Occipital lobe (tissue), 2 donors: Measurements from ENCODE around the gene DPM1. TPM values are rescaled to one million over a fixed set of nuclear protein-coding genes. Genes with fewer than 3 reads are reported as not detected.
A peak's percentile ranks its signal among the peaks of the same experiment; 100 is the strongest.

Experiments
- DNase-seq: peaks from one replicate; lab custom pipeline; 2025; lab: John Stamatoyannopoulos, UW
- total RNA-seq: library from RNA; depleted of rRNA; stranded (reverse); fragments of >200 nt; gene quantifications from one replicate; pipeline ENCODE4 v1.2.3, GENCODE V29; 2014

Gene DPM1
- total RNA-seq, 1 donor from 2014 or later = 42.6 TPM

- no peak for DNase-seq
These were observed 27.4 kb downstream of the DPM1 start for GRCh38 chr20:50930976-50931305.

GRCh38 chr20:50930139-50930975 lies 28.0 kb downstream of the DPM1 start:
- DNase-seq = no peak

DNA sequence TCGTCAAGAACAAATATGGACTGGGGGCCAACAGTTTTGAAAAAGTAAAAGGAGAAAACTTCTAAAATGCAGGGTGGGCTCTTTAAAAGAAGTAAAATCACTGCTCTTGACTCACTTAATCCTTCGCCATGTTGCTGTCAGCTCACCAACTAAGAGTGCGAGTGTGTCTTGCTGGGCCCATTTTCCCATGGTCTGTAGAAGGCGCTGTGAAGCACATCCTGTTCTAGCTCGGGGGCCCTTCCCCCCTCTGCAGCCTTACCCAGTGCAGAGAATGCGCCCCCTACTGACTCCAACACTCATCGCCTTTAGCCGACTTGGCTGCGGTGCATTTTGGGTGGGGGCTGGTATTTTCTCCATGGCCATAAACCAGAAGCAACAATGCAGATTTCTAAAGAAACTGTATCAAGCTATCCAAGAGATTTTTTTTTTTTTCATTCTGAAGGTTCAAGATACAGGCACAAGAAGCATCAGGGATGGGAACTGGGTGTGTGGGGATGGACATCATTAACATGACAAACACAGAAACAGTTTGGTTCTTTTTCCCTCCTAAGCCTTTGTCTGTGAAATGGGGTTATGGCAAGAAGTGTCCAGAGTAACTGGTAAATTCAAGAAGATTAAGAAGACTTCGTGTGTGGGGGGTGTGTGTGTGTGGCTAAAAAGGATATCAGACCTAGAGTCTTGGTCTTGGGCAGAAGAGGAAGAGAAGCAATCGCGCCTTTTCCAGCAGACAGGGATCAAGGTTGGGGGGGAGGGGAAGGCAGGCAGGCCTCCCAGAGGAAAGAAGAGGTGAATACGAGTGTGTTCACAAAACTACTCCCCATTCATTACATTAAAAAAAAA lies 28.8 kb downstream of the DPM1 start:
- DNase-seq = peak; percentile 80

- DNase-seq = no peak
These were observed 29.9 kb downstream of the DPM1 start for GRCh38 chr20:50928469-50928868.

GRCh38 chr20:50926530-50926929 lies 31.8 kb downstream of the DPM1 start:
- DNase-seq = no peak

DNA sequence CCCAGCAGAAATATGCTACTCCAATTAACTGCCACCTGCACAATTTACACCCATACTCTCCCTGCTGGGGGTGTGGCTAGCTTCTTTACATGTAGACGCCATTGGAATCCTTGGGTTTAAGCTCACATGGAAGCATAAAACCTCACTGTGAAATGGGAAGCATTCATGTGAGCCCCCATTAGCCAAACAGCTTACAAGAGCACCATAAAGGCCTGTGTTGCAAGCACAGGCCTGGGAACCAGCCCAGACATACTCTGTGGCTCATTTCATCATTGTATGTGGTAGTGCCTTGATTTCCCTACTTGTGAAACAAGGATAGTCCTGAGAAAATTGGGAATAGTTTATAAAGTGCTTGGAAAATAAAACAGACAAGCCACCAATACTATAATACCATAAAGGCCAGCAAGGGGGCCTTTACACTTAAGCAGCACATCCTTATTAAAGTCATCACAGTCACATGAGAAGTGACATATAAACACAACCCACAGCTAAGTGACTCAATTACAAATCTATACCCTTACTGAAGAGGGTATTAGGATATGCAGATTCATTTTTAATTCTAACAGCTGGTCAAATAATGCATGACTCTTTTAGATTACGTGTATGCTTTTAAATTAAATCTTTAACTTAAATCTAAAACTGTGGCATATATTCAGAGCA lies 33.9 kb downstream of the DPM1 start:
- no peak for DNase-seq

- DNase-seq = no peak
These were observed 36.4 kb downstream of the DPM1 start for GRCh38 chr20:50921803-50922501.

DNA sequence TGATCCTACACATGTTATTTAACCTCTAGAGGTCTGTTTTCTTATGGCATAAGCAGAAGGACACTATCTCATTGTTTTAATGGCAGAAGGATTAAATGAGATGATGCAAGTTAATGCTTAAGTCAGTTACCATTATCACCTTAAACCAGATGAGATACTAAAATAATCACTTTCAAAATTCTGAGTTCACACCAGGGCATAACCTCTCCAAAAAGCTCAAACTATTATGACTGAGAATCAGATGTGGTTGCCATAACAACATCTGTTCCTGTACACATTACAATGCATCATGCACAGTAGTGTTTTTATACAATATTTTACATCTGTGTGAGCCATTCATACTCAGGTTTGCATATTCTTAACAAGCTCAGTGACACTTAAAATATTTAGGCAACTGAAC lies 37.3 kb downstream of the DPM1 start:
- no peak for DNase-seq

GRCh38 chr20:50919567-50919966 lies 38.8 kb downstream of the DPM1 start:
- no peak for DNase-seq

DNA sequence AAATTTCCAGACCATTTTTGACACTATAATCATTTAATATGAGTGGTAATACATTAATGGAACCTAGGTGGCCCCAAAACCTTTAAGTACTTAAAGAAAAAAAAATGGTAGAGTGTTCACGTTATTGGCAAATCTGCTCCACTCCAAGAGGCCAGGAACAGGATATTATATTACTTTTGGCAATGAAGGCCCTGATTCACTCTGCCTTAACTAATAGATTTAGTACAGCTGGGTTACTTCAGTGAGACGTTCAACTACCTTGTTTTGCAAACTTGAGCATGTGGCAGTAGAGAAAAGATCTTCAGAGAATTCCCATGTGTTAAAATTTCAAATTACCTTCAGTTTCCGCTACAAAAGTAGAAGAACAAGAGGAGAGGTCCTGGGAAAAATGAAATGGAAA lies 39.9 kb downstream of the DPM1 start:
- DNase-seq = no peak

GRCh38 chr20:50916934-50917333 lies 41.4 kb downstream of the DPM1 start:
- no peak for DNase-seq

- no peak for DNase-seq
These were observed 42.1 kb downstream of the DPM1 start for GRCh38 chr20:50916257-50916656.

DNA sequence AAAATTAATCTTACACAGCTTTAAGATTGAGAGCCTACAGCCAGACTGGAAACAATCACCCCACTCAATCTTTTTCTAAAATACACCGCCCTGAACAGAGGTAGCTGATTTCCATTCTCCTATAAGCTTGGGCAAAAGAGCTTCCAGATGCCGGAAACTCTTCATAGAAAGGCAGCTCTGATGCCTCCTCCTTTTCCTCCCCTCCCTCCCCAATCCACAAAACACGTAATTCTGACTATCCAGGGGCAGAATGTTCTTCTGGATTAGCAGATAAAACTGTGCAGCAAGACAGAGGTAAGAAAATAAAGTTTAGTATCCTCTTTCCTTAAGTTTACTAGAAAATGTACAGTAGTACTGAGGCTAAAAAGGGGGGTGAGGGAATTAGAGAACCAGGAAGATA lies 42.9 kb downstream of the DPM1 start:
- no peak for DNase-seq

DNA sequence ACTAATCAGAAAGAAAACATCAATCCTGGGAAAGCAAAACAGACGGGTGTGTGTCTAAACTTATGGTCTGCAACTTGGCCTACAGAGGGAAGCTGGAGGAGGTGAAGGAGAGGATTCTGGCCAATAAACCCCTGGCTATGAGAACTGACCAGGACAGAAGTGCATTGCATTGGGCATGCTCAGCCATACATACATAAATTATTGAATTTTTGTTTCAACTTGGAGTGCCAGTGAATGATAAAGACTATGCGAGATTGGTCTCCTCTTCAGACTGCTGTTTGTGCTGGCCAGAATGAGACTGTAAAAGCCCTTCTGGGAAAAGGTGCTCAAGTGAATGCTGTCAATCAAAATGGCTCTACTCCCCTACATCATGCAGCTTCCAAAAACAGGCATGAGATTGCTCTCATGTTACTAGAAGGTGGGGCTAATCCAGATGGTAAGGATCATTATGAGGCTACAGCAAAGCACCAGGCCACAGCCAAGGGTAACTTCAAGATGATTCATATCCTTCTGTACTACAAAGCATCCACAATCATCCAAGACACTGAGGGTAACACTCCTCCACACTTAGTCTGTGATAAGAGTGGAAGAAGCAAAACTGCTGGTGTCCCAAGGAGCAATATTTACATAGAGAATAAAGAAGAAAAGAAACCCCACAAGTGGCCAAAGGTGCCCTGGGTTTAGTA lies 44.5 kb downstream of the DPM1 start:
- no peak for DNase-seq

- no peak for DNase-seq
These were observed 46.6 kb downstream of the DPM1 start for GRCh38 chr20:50911716-50912115.

DNA sequence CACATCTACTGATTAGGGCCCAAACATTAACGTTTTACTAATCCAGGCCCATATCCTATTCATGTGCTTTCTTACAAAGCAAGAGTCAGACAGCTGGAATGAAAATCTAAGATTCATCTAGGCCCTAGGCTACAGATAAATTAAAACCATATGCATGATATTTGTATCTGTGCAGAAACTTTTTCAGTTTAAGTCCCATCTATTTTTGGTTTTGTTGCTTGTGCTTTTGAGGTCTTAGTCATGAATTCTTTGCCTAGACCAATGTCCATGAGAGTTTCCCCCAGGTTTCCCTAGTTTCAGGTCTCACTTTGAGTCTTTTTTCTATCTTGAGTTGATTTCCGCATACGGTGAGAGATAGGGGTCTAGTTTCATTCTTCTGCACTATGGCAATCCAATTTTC lies 47.3 kb downstream of the DPM1 start:
- no peak for DNase-seq

DNA sequence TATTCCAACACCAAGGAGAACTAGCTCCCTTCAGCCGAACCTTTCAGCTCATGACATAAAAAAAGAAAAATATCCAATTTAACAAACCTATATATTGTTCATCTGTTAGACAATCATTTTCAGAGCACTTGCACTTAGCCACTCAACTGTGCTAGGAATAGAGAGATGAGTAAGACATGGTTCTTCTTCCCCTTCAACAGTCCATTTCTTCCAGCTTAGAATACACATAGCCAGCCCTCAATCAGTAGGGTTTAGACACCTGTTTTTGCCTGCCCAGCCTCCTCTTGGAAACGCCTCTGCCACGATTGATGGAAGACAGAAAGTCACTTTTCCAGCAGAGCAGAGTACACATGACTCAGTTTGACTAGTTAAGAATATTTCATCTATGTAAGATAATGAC lies 48.9 kb downstream of the DPM1 start:
- no peak for DNase-seq

GRCh38 chr20:50904067-50904570 lies 54.2 kb downstream of the DPM1 start:
- no peak for DNase-seq

- DNase-seq = no peak
These were observed 54.8 kb downstream of the DPM1 start for GRCh38 chr20:50903353-50904051.

DNA sequence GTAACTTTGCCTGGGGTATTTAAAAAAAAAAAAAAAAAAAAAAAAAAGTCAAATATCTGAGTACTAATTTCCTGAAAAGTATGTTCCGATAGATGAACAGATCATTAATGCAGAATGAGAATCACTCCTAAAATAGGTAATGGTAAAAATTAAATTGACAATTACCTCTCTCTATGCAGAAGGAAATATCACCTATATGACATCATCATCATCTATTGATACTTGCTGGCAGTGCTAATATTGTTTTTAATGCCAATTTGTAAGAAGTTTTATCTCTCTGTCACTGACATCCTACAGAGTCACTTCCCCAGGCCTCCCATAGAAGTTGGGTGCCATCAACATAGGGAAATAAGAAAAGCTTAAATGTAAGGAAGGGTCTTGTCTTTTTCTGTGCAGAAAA lies 57.0 kb downstream of the DPM1 start:
- DNase-seq = no peak
